ENCODE data around the gene RNF34.
A peak's percentile ranks its signal among the peaks of the same experiment; 100 is the strongest.

The RNF34 gene

GRCh38 chr12:121400332-121401139 lies 618 bp downstream of the RNF34 start:
- TF ChIP-seq CTCF (IDR thresholded peaks at IDR 0.05; ENCODE audit: insufficient read depth, low read length) = no peak
- TF ChIP-seq REST (IDR thresholded peaks at IDR 0.05; ENCODE audit: insufficient replicate concordance, low read depth) = no peak
- Histone ChIP-seq H3K27ac (replicated peaks) (peak overlapping the region; percentile 87), H3K4me3 (replicated peaks; ENCODE audit: insufficient read depth, low read length) (peak overlapping the region; percentile 80), H3K27me3 (ENCODE audit: insufficient read depth, poor library complexity, severe bottlenecking) (no peaks in the 10 kb centered on the region)
- peak in 1 of 2 experiments; percentile 30 for DNase-seq (ENCODE audit: low read depth in 1 of 2, low spot score in 1 of 2)

GRCh38 chr12:121403721-121404120 lies 3.8 kb downstream of the RNF34 start:
- Histone ChIP-seq H3K27me3 (ENCODE audit: insufficient read depth, poor library complexity, severe bottlenecking) (no peaks in the 10 kb centered on the region), H3K4me3 (replicated peaks; ENCODE audit: insufficient read depth, low read length) (no peak overlapping the region), H3K27ac (replicated peaks) (no peak overlapping the region)
- DNase-seq (ENCODE audit: low read depth in 1 of 2, low spot score in 1 of 2) = no peak
- TF ChIP-seq GABPA (IDR thresholded peaks at IDR 0.05; ENCODE audit: low read depth) (no peak), SPI1 (IDR thresholded peaks at IDR 0.05; ENCODE audit: borderline replicate concordance, low read depth) (no peak)

- no peak overlapping the region for H3K4me3 ChIP-seq (replicated peaks; ENCODE audit: insufficient read depth, low read length)
- H3K27ac ChIP-seq (replicated peaks) = no peak overlapping the region
- H3K27me3 ChIP-seq (ENCODE audit: insufficient read depth, poor library complexity, severe bottlenecking) = no peaks in the 10 kb centered on the region
- no peak for DNase-seq (ENCODE audit: low read depth in 1 of 2, low spot score in 1 of 2)
- no peak for TF ChIP-seq GABPA (IDR thresholded peaks at IDR 0.05; ENCODE audit: low read depth)
- no peak for TF ChIP-seq CTCF (IDR thresholded peaks at IDR 0.05; ENCODE audit: insufficient read depth, low read length)
- TF ChIP-seq REST (IDR thresholded peaks at IDR 0.05; ENCODE audit: insufficient replicate concordance, low read depth) = no peak
- TF ChIP-seq SPI1 (IDR thresholded peaks at IDR 0.05; ENCODE audit: borderline replicate concordance, low read depth) = no peak
- no peak for TF ChIP-seq POLR2AphosphoS5 (IDR thresholded peaks at IDR 0.05; ENCODE audit: low read depth)
Observed at GRCh38 chr12:121404734-121405133, 4.8 kb downstream of the RNF34 start.

- Histone ChIP-seq H3K4me3 (replicated peaks; ENCODE audit: insufficient read depth, low read length) (no peak overlapping the region), H3K27me3 (ENCODE audit: insufficient read depth, poor library complexity, severe bottlenecking) (no peaks in the 10 kb centered on the region), H3K27ac (replicated peaks) (no peak overlapping the region)
- no peak for DNase-seq (ENCODE audit: low read depth in 1 of 2, low spot score in 1 of 2)
- TF ChIP-seq REST (IDR thresholded peaks at IDR 0.05; ENCODE audit: insufficient replicate concordance, low read depth) (no peak), SPI1 (IDR thresholded peaks at IDR 0.05; ENCODE audit: borderline replicate concordance, low read depth) (no peak), POLR2AphosphoS5 (IDR thresholded peaks at IDR 0.05; ENCODE audit: low read depth) (no peak), GABPA (IDR thresholded peaks at IDR 0.05; ENCODE audit: low read depth) (no peak), CTCF (IDR thresholded peaks at IDR 0.05; ENCODE audit: insufficient read depth, low read length) (no peak)
Observed at GRCh38 chr12:121405211-121405610, 5.3 kb downstream of the RNF34 start.
